ENCODE measurements around the gene DOC2B. TPM values are rescaled to one million over a fixed set of nuclear protein-coding genes. Genes with fewer than 3 reads are reported as not detected.

DOC2B gene
- total RNA-seq, 2 experiments from 2014 or later: 0.08 to 0.34 TPM

DNA sequence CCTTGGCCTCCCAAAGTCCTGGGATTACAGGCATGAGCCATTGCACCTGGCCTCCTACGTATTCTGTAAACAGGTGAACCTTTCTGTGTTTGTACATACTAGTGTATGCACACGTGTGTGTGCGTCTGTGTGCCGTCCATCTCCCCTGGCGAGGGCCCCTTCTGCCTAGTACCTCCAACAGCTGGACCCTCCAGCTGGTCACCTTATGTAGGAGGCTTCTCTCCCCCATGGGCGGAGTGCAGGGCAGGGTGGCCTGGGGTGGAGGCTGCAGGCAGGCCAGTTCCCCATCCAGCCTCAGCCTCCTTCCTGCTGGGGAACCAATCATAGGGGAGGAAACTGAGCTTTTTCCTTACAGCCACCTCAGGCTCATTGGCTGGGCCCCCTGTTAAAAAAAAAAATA lies 24.4 kb upstream of the DOC2B start:
- no peak for ATAC-seq (ENCODE audit: poor library complexity)
- TF ChIP-seq, protein P1, sequence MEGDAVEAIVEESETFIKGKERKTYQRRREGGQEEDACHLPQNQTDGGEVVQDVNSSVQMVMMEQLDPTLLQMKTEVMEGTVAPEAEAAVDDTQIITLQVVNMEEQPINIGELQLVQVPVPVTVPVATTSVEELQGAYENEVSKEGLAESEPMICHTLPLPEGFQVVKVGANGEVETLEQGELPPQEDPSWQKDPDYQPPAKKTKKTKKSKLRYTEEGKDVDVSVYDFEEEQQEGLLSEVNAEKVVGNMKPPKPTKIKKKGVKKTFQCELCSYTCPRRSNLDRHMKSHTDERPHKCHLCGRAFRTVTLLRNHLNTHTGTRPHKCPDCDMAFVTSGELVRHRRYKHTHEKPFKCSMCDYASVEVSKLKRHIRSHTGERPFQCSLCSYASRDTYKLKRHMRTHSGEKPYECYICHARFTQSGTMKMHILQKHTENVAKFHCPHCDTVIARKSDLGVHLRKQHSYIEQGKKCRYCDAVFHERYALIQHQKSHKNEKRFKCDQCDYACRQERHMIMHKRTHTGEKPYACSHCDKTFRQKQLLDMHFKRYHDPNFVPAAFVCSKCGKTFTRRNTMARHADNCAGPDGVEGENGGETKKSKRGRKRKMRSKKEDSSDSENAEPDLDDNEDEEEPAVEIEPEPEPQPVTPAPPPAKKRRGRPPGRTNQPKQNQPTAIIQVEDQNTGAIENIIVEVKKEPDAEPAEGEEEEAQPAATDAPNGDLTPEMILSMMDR (IDR thresholded peaks at IDR 0.05): no peak
- Mint-ChIP-seq H3K36me3 (ENCODE audit: low read depth) (no peaks in the 10 kb centered on the region), H3K27me3 (peaks cover 22% of the 10 kb centered on the region), H3K4me3 (no peak overlapping the region), H3K4me1 (ENCODE audit: low read depth) (no peaks in the 10 kb centered on the region), H3K27ac (no peak overlapping the region), H3K9me3 (peaks cover 3% of the 10 kb centered on the region)
- H3K27ac ChIP-seq (ENCODE audit: low read depth in 1 of 2, low read length in 2 of 2): no peak overlapping the region
- intact Hi-C loops (cut with DNase I, micrococcal nuclease): no loop called here
- peaks cover 0 to 9% of the 10 kb centered on the region in 2 experiments for H3K27me3 ChIP-seq (ENCODE audit: control insufficient read depth in 1 of 2, insufficient read depth in 2 of 2, low read length in 2 of 2)
- peaks cover 0 to 22% of the 10 kb centered on the region in 2 experiments for H3K9me3 ChIP-seq (ENCODE audit: control insufficient read depth in 1 of 2, insufficient read depth in 1 of 2, low read length in 2 of 2)
- CTCF ChIA-PET: no interaction called here
- no peaks in the 10 kb centered on the region for H3K4me1 ChIP-seq (ENCODE audit: insufficient read depth, low read length)
- no peaks in the 10 kb centered on the region for H3K36me3 ChIP-seq (ENCODE audit: insufficient read depth, low read length)
- DNase-seq: no peak
- POLR2A ChIA-PET: no interaction called here
- no peak overlapping the region for H3K4me3 ChIP-seq (ENCODE audit: low read length)

- intact Hi-C loops (cut with DNase I, micrococcal nuclease): no loop called here
- H3K27ac Mint-ChIP-seq: no peak overlapping the region
- H3K4me1 ChIP-seq (ENCODE audit: insufficient read depth, low read length): no peaks in the 10 kb centered on the region
- peaks cover 3% of the 10 kb centered on the region for H3K9me3 Mint-ChIP-seq
- H3K4me3 ChIP-seq (ENCODE audit: low read length): no peak overlapping the region
- DNase-seq (no peak), ATAC-seq (ENCODE audit: poor library complexity) (no peak)
- no peak overlapping the region for H3K4me3 Mint-ChIP-seq
- H3K27me3 Mint-ChIP-seq: peaks cover 19% of the 10 kb centered on the region
- peaks cover 0 to 6% of the 10 kb centered on the region in 2 experiments for H3K27me3 ChIP-seq (ENCODE audit: control insufficient read depth in 1 of 2, insufficient read depth in 2 of 2, low read length in 2 of 2)
- no peaks in the 10 kb centered on the region for H3K36me3 Mint-ChIP-seq (ENCODE audit: low read depth)
- H3K9me3 ChIP-seq (ENCODE audit: control insufficient read depth in 1 of 2, insufficient read depth in 1 of 2, low read length in 2 of 2): peaks cover 0 to 22% of the 10 kb centered on the region in 2 experiments
- no peaks in the 10 kb centered on the region for H3K4me1 Mint-ChIP-seq (ENCODE audit: low read depth)
- ChIA-PET CTCF (no interaction called here), POLR2A (no interaction called here)
- H3K36me3 ChIP-seq (ENCODE audit: insufficient read depth, low read length): no peaks in the 10 kb centered on the region
- TF ChIP-seq, protein P1 (IDR thresholded peaks at IDR 0.05): no peak
- H3K27ac ChIP-seq (ENCODE audit: low read depth in 1 of 2, low read length in 2 of 2): no peak overlapping the region
Observed at GRCh38 chr17:205148-205669, 23.8 kb upstream of the DOC2B start.

- Mint-ChIP-seq H3K4me3 (no peak overlapping the region), H3K36me3 (ENCODE audit: low read depth) (no peaks in the 10 kb centered on the region), H3K4me1 (ENCODE audit: low read depth) (no peaks in the 10 kb centered on the region), H3K9me3 (peaks cover 3% of the 10 kb centered on the region), H3K27ac (no peak overlapping the region), H3K27me3 (peaks cover 20% of the 10 kb centered on the region)
- DNase-seq (no peak), ATAC-seq (ENCODE audit: poor library complexity) (no peak)
- no peaks in the 10 kb centered on the region for H3K36me3 ChIP-seq (ENCODE audit: insufficient read depth, low read length)
- H3K4me3 ChIP-seq (ENCODE audit: low read length): no peak overlapping the region
- ChIA-PET POLR2A (no interaction called here), CTCF (interaction anchor here (0.6 kb wide), 1 partner anchor 819 kb away, joined by 5 read pairs; no protein-coding TSS in a partner anchor)
- intact Hi-C loops (cut with DNase I, micrococcal nuclease): no loop called here
- TF ChIP-seq, protein P1 (IDR thresholded peaks at IDR 0.05): no peak
- H3K27me3 ChIP-seq (ENCODE audit: control insufficient read depth in 1 of 2, insufficient read depth in 2 of 2, low read length in 2 of 2): peaks cover 4% of the 10 kb centered on the region in 2 experiments
- H3K4me1 ChIP-seq (ENCODE audit: insufficient read depth, low read length): no peaks in the 10 kb centered on the region
- H3K9me3 ChIP-seq (ENCODE audit: control insufficient read depth in 1 of 2, insufficient read depth in 1 of 2, low read length in 2 of 2): peaks cover 0 to 22% of the 10 kb centered on the region in 2 experiments
- no peak overlapping the region for H3K27ac ChIP-seq (ENCODE audit: low read depth in 1 of 2, low read length in 2 of 2)
Observed at GRCh38 chr17:204427-205147, 23.1 kb upstream of the DOC2B start.
